Right atrium auricular region (tissue), 2 donors: Measurements from ENCODE around the gene PPP1R14D. TPM values are rescaled to one million over a fixed set of nuclear protein-coding genes. Genes with fewer than 3 reads are reported as not detected.

Experiments used
- DNase-seq: peaks from one replicate; pipeline ENCODE4 v3.0.0-alpha.2; 2019; ENCODE audit warnings: low spot score
- H3K27ac ChIP-seq, 2 donors: fragments of 200-600 bp; sonication (generic); 1 replicate in 1 of 2; 2 replicates in 1 of 2; pipeline ENCODE4 v1.5.1; 2016 to 2019
- H3K27me3 ChIP-seq, 2 donors: fragments of 200-600 bp; sonication (generic); one replicate each; pipeline versions ENCODE4 v1.5.1 to v1.6.0; 2017 to 2019
- H3K36me3 ChIP-seq: fragments of 200-600 bp; sonication (generic); one replicate; pipeline ENCODE4 v1.5.1; 2016
- H3K4me1 ChIP-seq, 2 donors: fragments of 200-600 bp; sonication (generic); one replicate each; pipeline versions ENCODE4 v1.5.1 to v1.6.0; 2017 to 2019
- H3K4me3 ChIP-seq, 2 donors: fragments of 200-600 bp; sonication (generic); 1 replicate in 1 of 2; 2 replicates in 1 of 2; pipeline ENCODE4 v1.5.1; 2017 to 2019; ENCODE audit warnings: mild to moderate bottlenecking in 1 of 2, moderate library complexity in 1 of 2
- H3K9me3 ChIP-seq, 2 donors: fragments of 200-600 bp; sonication (generic); one replicate each; pipeline ENCODE4 v1.5.1; 2019
- total RNA-seq, 2 donors: library from RNA; depleted of rRNA; stranded (reverse); fragments of >200 nt; gene quantifications; one replicate each; pipeline ENCODE4 v1.1.0, GENCODE V29; 2016
- TF ChIP-seq, protein P1 (sequence below), 2 donors: fragments of 200-600 bp; sonication (generic); IDR thresholded peaks; one replicate each; pipeline ENCODE4 v1.5.1; 2019; ENCODE audit warnings: antibody characterized with exemption in 2 of 2

Gene PPP1R14D
- total RNA-seq, 2 donors from 2014 or later, result not detected

GRCh38 chr15:40812721-40813425 is 15.6 kb downstream of the PPP1R14D start:
- Histone ChIP-seq H3K27me3 (no peaks in the 10 kb centered on the region), H3K4me3 (no peak overlapping the region), H3K27ac (no peak overlapping the region), H3K9me3 (no peaks in the 10 kb centered on the region), H3K36me3 (peaks cover 28% of the 10 kb centered on the region), H3K4me1 (peaks cover 0 to 9% of the 10 kb centered on the region in 2 donors)
- TF ChIP-seq, protein P1, sequence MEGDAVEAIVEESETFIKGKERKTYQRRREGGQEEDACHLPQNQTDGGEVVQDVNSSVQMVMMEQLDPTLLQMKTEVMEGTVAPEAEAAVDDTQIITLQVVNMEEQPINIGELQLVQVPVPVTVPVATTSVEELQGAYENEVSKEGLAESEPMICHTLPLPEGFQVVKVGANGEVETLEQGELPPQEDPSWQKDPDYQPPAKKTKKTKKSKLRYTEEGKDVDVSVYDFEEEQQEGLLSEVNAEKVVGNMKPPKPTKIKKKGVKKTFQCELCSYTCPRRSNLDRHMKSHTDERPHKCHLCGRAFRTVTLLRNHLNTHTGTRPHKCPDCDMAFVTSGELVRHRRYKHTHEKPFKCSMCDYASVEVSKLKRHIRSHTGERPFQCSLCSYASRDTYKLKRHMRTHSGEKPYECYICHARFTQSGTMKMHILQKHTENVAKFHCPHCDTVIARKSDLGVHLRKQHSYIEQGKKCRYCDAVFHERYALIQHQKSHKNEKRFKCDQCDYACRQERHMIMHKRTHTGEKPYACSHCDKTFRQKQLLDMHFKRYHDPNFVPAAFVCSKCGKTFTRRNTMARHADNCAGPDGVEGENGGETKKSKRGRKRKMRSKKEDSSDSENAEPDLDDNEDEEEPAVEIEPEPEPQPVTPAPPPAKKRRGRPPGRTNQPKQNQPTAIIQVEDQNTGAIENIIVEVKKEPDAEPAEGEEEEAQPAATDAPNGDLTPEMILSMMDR (IDR thresholded peaks at IDR 0.05), result no peak
- no peak for DNase-seq

DNA sequence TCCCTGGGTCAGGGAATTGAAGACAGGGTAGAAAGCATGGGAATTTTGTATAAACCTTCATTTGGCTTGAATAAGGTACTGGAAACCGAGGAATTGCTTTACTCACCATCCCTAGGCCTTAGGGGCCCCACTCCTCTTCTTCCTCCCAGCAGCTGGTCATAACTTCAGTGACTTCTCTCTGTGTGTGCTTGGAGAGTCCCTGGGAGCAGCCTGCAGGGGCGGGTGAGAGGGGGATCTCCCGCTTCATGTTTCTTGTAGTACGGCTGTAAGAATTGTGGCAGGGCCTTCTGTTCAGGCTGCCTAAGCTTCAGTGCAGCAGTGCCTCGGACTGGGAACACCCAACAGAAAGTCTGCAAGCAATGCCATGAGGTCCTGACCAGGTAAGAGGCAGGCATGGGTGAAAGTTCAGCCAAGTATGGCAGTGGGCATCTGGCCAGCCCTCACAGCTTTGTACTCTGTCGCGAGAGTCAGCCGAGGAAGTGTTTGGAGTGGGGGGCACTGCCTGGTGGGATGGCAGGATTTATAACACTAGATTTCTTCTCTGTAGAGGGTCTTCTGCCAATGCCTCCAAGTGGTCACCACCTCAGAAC is 19.6 kb downstream of the PPP1R14D start:
- Histone ChIP-seq H3K36me3 (peaks cover 18% of the 10 kb centered on the region), H3K4me3 (no peak overlapping the region), H3K27ac (no peak overlapping the region), H3K27me3 (no peaks in the 10 kb centered on the region), H3K9me3 (no peaks in the 10 kb centered on the region), H3K4me1 (peaks cover 0 to 19% of the 10 kb centered on the region in 2 donors)
- TF ChIP-seq, protein P1 (IDR thresholded peaks at IDR 0.05), result no peak
- DNase-seq, result no peak

- Histone ChIP-seq H3K9me3 (no peaks in the 10 kb centered on the region), H3K27ac (peak overlapping the region; percentile 92 to 94), H3K36me3 (peaks cover 9% of the 10 kb centered on the region), H3K4me1 (peaks cover 0 to 27% of the 10 kb centered on the region in 2 donors), H3K27me3 (no peaks in the 10 kb centered on the region), H3K4me3 (peak overlapping the region; percentile 83 to 86)
- DNase-seq, result no peak
- TF ChIP-seq, protein P1 (IDR thresholded peaks at IDR 0.05), result no peak
Measured at GRCh38 chr15:40807888-40808461, 20.5 kb downstream of the PPP1R14D start.

GRCh38 chr15:40807028-40807887 is 21.2 kb downstream of the PPP1R14D start, which contains the start of the genes DNAJC17 and ZFYVE19:
DNAJC17 (minus strand) TSS chr15:40807473; CDS start chr15:40807446, 27 bp downstream.
ZFYVE19 (plus strand) TSS chr15:40807089; CDS start chr15:40807590, 501 bp downstream.
- DNase-seq, result peak; percentile 97
- Histone ChIP-seq H3K27ac (peak within 1 kb of the TSS; percentile 92 to 94), H3K9me3 (no peaks in the 10 kb centered on the region), H3K36me3 (peaks cover 9% of the 10 kb centered on the region), H3K4me3 (peak within 1 kb of the TSS; percentile 83 to 86), H3K27me3 (no peaks in the 10 kb centered on the region), H3K4me1 (peaks cover 0 to 27% of the 10 kb centered on the region in 2 donors)
- TF ChIP-seq, protein P1 (IDR thresholded peaks at IDR 0.05), result no peak

DNA sequence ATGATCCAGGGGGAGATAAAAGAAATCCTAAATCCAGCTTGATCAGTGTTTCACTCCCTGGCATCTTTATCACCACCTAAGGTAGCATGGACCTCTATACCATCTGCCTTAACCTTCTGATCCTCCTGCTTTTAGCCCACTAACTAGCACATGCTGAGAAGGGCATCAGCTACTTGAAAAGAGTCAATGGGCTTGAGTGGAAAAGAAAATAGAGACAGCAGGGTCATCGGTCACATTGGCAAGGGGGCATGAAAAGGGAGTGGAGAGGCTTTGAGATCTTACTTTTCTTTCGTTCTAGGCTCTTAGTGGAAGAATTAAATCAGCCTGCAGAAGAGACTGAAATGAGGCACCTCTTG is 21.9 kb downstream of the PPP1R14D start:
- Histone ChIP-seq H3K27ac (peak overlapping the region; percentile 92 to 94), H3K4me3 (peak overlapping the region; percentile 83 to 86), H3K27me3 (no peaks in the 10 kb centered on the region), H3K36me3 (peaks cover 9% of the 10 kb centered on the region), H3K9me3 (no peaks in the 10 kb centered on the region), H3K4me1 (peaks cover 0 to 27% of the 10 kb centered on the region in 2 donors)
- no peak for DNase-seq
- TF ChIP-seq, protein P1 (IDR thresholded peaks at IDR 0.05), result no peak
